Measurements from ENCODE around the gene APEH.
A peak's percentile ranks its signal among the peaks of the same experiment; 100 is the strongest.

APEH gene

GRCh38 chr3:49717211-49717958, 43.2 kb downstream of the APEH start:
- Histone ChIP-seq H3K4me1 (ENCODE audit: insufficient read depth, insufficient read length) (peaks cover 34% of the 10 kb centered on the region), H3K36me3 (ENCODE audit: insufficient read depth, insufficient read length, low read length) (peaks cover 84% of the 10 kb centered on the region), H3K9me3 (ENCODE audit: insufficient read depth, low read length) (no peaks in the 10 kb centered on the region), H3K27me3 (ENCODE audit: insufficient read depth, insufficient read length) (no peaks in the 10 kb centered on the region), H3K9ac (ENCODE audit: insufficient read length, low read depth) (peak overlapping the region; percentile 3), H3K4me3 (ENCODE audit: insufficient read length, low read depth) (no peak overlapping the region)
- DNase-seq (ENCODE audit: low read depth, low spot score): no peak
- no peak for TF ChIP-seq ZNF274 (IDR thresholded peaks at IDR 0.05; ENCODE audit: low read depth, low read length)
- no peak for TF ChIP-seq YY1 (IDR thresholded peaks at IDR 0.05; ENCODE audit: insufficient read depth, insufficient read length)
- no peak for TF ChIP-seq SUZ12 (IDR thresholded peaks at IDR 0.05; ENCODE audit: extremely low read depth, insufficient read depth, insufficient read length)

- Histone ChIP-seq H3K4me3 (ENCODE audit: insufficient read length, low read depth) (no peak overlapping the region), H3K36me3 (ENCODE audit: insufficient read depth, insufficient read length, low read length) (peaks cover 87% of the 10 kb centered on the region)
Measured at GRCh38 chr3:49717959-49718857, 44.1 kb downstream of the APEH start.

GRCh38 chr3:49718858-49719213, 44.7 kb downstream of the APEH start:
- Histone ChIP-seq H3K9me3 (ENCODE audit: insufficient read depth, low read length) (no peaks in the 10 kb centered on the region), H3K4me1 (ENCODE audit: insufficient read depth, insufficient read length) (peaks cover 29% of the 10 kb centered on the region), H3K36me3 (ENCODE audit: insufficient read depth, insufficient read length, low read length) (peaks cover 85% of the 10 kb centered on the region), H3K9ac (ENCODE audit: insufficient read length, low read depth) (peak overlapping the region; percentile 90), H3K4me3 (ENCODE audit: insufficient read length, low read depth) (peak overlapping the region; percentile 47), H3K27me3 (ENCODE audit: insufficient read depth, insufficient read length) (no peaks in the 10 kb centered on the region)
- no peak for TF ChIP-seq YY1 (IDR thresholded peaks at IDR 0.05; ENCODE audit: insufficient read depth, insufficient read length)
- no peak for TF ChIP-seq SUZ12 (IDR thresholded peaks at IDR 0.05; ENCODE audit: extremely low read depth, insufficient read depth, insufficient read length)
- no peak for TF ChIP-seq ZNF274 (IDR thresholded peaks at IDR 0.05; ENCODE audit: low read depth, low read length)
- no peak for DNase-seq (ENCODE audit: low read depth, low spot score)

More at GRCh38 chr3:49717959-49718857, 44.1 kb downstream of the APEH start:
- H3K9me3 ChIP-seq (ENCODE audit: insufficient read depth, low read length): no peaks in the 10 kb centered on the region
- DNase-seq (ENCODE audit: low read depth, low spot score): no peak
- H3K4me1 ChIP-seq (ENCODE audit: insufficient read depth, insufficient read length): peaks cover 33% of the 10 kb centered on the region
- no peak for TF ChIP-seq YY1 (IDR thresholded peaks at IDR 0.05; ENCODE audit: insufficient read depth, insufficient read length)
- no peak for TF ChIP-seq ZNF274 (IDR thresholded peaks at IDR 0.05; ENCODE audit: low read depth, low read length)
- TF ChIP-seq SUZ12 (IDR thresholded peaks at IDR 0.05; ENCODE audit: extremely low read depth, insufficient read depth, insufficient read length): no peak
- peak overlapping the region; percentile 90 for H3K9ac ChIP-seq (ENCODE audit: insufficient read length, low read depth)
- H3K27me3 ChIP-seq (ENCODE audit: insufficient read depth, insufficient read length): no peaks in the 10 kb centered on the region

GRCh38 chr3:49719214-49719884, 45.2 kb downstream of the APEH start, which contains the start of gene AMIGO3:
AMIGO3 (minus strand) TSS chr3:49719684; CDS start chr3:49719465, 219 bp downstream.
- no peak for TF ChIP-seq YY1 (IDR thresholded peaks at IDR 0.05; ENCODE audit: insufficient read depth, insufficient read length)
- no peak for TF ChIP-seq ZNF274 (IDR thresholded peaks at IDR 0.05; ENCODE audit: low read depth, low read length)
- no peak for TF ChIP-seq SUZ12 (IDR thresholded peaks at IDR 0.05; ENCODE audit: extremely low read depth, insufficient read depth, insufficient read length)
- peaks cover 80% of the 10 kb centered on the region for H3K36me3 ChIP-seq (ENCODE audit: insufficient read depth, insufficient read length, low read length)
- peaks cover 29% of the 10 kb centered on the region for H3K4me1 ChIP-seq (ENCODE audit: insufficient read depth, insufficient read length)
- H3K9ac ChIP-seq (ENCODE audit: insufficient read length, low read depth): peak within 1 kb of the TSS; percentile 90
- H3K4me3 ChIP-seq (ENCODE audit: insufficient read length, low read depth): peak within 1 kb of the TSS; percentile 47
- peak; percentile 90 for DNase-seq (ENCODE audit: low read depth, low spot score)
- H3K27me3 ChIP-seq (ENCODE audit: insufficient read depth, insufficient read length): no peaks in the 10 kb centered on the region
- H3K9me3 ChIP-seq (ENCODE audit: insufficient read depth, low read length): no peaks in the 10 kb centered on the region

- H3K9ac ChIP-seq (ENCODE audit: insufficient read length, low read depth): peak overlapping the region; percentile 16
- peaks cover 78% of the 10 kb centered on the region for H3K36me3 ChIP-seq (ENCODE audit: insufficient read depth, insufficient read length, low read length)
- H3K9me3 ChIP-seq (ENCODE audit: insufficient read depth, low read length): no peaks in the 10 kb centered on the region
- no peak for DNase-seq (ENCODE audit: low read depth, low spot score)
- H3K27me3 ChIP-seq (ENCODE audit: insufficient read depth, insufficient read length): no peaks in the 10 kb centered on the region
- no peak overlapping the region for H3K4me3 ChIP-seq (ENCODE audit: insufficient read length, low read depth)
- TF ChIP-seq ZNF274 (IDR thresholded peaks at IDR 0.05; ENCODE audit: low read depth, low read length) (no peak), SUZ12 (IDR thresholded peaks at IDR 0.05; ENCODE audit: extremely low read depth, insufficient read depth, insufficient read length) (no peak), YY1 (IDR thresholded peaks at IDR 0.05; ENCODE audit: insufficient read depth, insufficient read length) (no peak)
- peaks cover 36% of the 10 kb centered on the region for H3K4me1 ChIP-seq (ENCODE audit: insufficient read depth, insufficient read length)
Measured at GRCh38 chr3:49720855-49721595, 46.9 kb downstream of the APEH start.

- no peak for DNase-seq (ENCODE audit: low read depth, low spot score)
- H3K4me1 ChIP-seq (ENCODE audit: insufficient read depth, insufficient read length): peaks cover 36% of the 10 kb centered on the region
- H3K9ac ChIP-seq (ENCODE audit: insufficient read length, low read depth): no peak overlapping the region
- H3K27me3 ChIP-seq (ENCODE audit: insufficient read depth, insufficient read length): no peaks in the 10 kb centered on the region
- no peak overlapping the region for H3K4me3 ChIP-seq (ENCODE audit: insufficient read length, low read depth)
- H3K36me3 ChIP-seq (ENCODE audit: insufficient read depth, insufficient read length, low read length): peaks cover 78% of the 10 kb centered on the region
- no peaks in the 10 kb centered on the region for H3K9me3 ChIP-seq (ENCODE audit: insufficient read depth, low read length)
- TF ChIP-seq SUZ12 (IDR thresholded peaks at IDR 0.05; ENCODE audit: extremely low read depth, insufficient read depth, insufficient read length) (no peak), YY1 (IDR thresholded peaks at IDR 0.05; ENCODE audit: insufficient read depth, insufficient read length) (no peak), ZNF274 (IDR thresholded peaks at IDR 0.05; ENCODE audit: low read depth, low read length) (no peak)
Measured at GRCh38 chr3:49721596-49721895, 47.4 kb downstream of the APEH start.

All from NT2/D1 (cell line).